Lung (tissue), 12 donors: Measurements from ENCODE around the gene MRTFA. TPM values are rescaled to one million over a fixed set of nuclear protein-coding genes. Genes with fewer than 3 reads are reported as not detected.

Source experiments
- ATAC-seq: fragments of 200-7000 bp; cut with Tn5 transposase; one replicate; pipeline ENCODE4 v1.9.1; 2020; ENCODE audit warnings: moderate number of reproducible peaks; ENCODE audit not compliant: insufficient read depth, low FRiP score
- DNase-seq, 3 donors: peaks; one replicate each; pipeline ENCODE4 v3.0.0-alpha.2; 2013 to 2017
- H3K27ac ChIP-seq, 2 donors: one replicate each; pipeline ENCODE4 v1.5.1; 2013; ENCODE audit warnings: mild to moderate bottlenecking in 2 of 2, moderate library complexity in 2 of 2, control low read depth in 1 of 2, inconsistent platforms in 1 of 2, low read depth in 1 of 2, low read length in 1 of 2
- H3K27me3 ChIP-seq, 3 donors: one replicate each; pipeline ENCODE4 v1.5.1; 2013; ENCODE audit warnings: low read length in 2 of 3; ENCODE audit not compliant: control insufficient read depth in 3 of 3, insufficient read depth in 3 of 3
- H3K36me3 ChIP-seq, 4 donors: one replicate each; pipeline ENCODE4 v1.5.1; 2013; ENCODE audit warnings: low read length in 4 of 4, mild to moderate bottlenecking in 1 of 4, moderate library complexity in 1 of 4; ENCODE audit not compliant: control insufficient read depth in 4 of 4, insufficient read depth in 4 of 4
- H3K4me1 ChIP-seq, 5 donors: one replicate each; pipeline ENCODE4 v1.5.1; 2013; ENCODE audit warnings: low read length in 5 of 5, mild to moderate bottlenecking in 2 of 5, moderate library complexity in 1 of 5; ENCODE audit not compliant: control insufficient read depth in 5 of 5, insufficient read depth in 5 of 5
- H3K4me3 ChIP-seq: one replicate; pipeline ENCODE4 v1.5.1; 2013; ENCODE audit warnings: mild to moderate bottlenecking, control low read depth, moderate library complexity
- H3K9ac ChIP-seq, 2 donors: one replicate each; pipeline ENCODE4 v1.5.1; 2013; ENCODE audit warnings: low read length in 2 of 2, control low read depth in 1 of 2; ENCODE audit not compliant: insufficient read depth in 1 of 2
- H3K9me3 ChIP-seq, 4 donors: one replicate each; pipeline ENCODE4 v1.5.1; 2013; ENCODE audit warnings: low read length in 3 of 4, mild to moderate bottlenecking in 1 of 4, moderate library complexity in 1 of 4; ENCODE audit not compliant: control insufficient read depth in 4 of 4, insufficient read depth in 3 of 4
- CTCF ChIP-seq: IDR thresholded peaks from 2 replicates; pipeline ENCODE4 v1.5.1; 2012; ENCODE audit warnings: mild to moderate bottlenecking; ENCODE audit errors: control extremely low read depth, extremely low read depth
- WGBS, 2 donors: extraction: QIAGEN DNeasy Blood & Tissue Kit; methylation state at CpG; one replicate each; pipeline ENCODE4 v1.1.7; 2013; 5-methylcytosine and 5-hydroxymethylcytosine counted together
- polyA plus RNA-seq, 2 donors: library from polyadenylated mRNA; stranded (reverse); fragments of 200-250 nt; gene quantifications; one replicate each; pipeline ENCODE4 v1.2.1, GENCODE V29; 2013
- total RNA-seq, 2 donors: library from RNA; depleted of rRNA in 1 of 2; stranded (reverse); fragments of >200 nt in 1 of 2; gene quantifications; one replicate each; pipeline ENCODE4 v1.2.1, GENCODE V29; 2014 to 2021
- donor health status: control.
- donor health status: control.
- donor health status: Bipolar disorder and iron deficiency.
- donor health status: healthy.
- donor health status: DM: yes; HTN: yes; CAD: no.

MRTFA gene
- total and polyA plus RNA-seq, 4 donors: 26.3 to 64.0 (median 40.1) TPM

GRCh38 chr22:40582063-40582462 lies 54.5 kb downstream of the MRTFA start:
- Histone ChIP-seq H3K27ac (no peak overlapping the region), H3K36me3 (peaks cover 0 to 6% (median 2%) of the 10 kb centered on the region in 4 donors), H3K27me3 (no peaks in the 10 kb centered on the region), H3K9me3 (no peaks in the 10 kb centered on the region), H3K9ac (no peak overlapping the region), H3K4me1 (peaks cover 0 to 6% (median 0%) of the 10 kb centered on the region in 5 donors), H3K4me3 (no peak overlapping the region)
- DNase-seq (no peak), ATAC-seq (no peak)
- TF ChIP-seq CTCF: no peak
- WGBS, 2 donors: 96 to 97% methylated on average over 2 of the region's 2 CpGs

GRCh38 chr22:40580631-40581030 lies 55.9 kb downstream of the MRTFA start:
- no peak overlapping the region for H3K27ac ChIP-seq
- H3K4me3 ChIP-seq: no peak overlapping the region
- no peaks in the 10 kb centered on the region for H3K27me3 ChIP-seq
- peaks cover 0 to 6% (median under 1%) of the 10 kb centered on the region in 4 donors for H3K36me3 ChIP-seq
- no peak overlapping the region for H3K9ac ChIP-seq
- H3K4me1 ChIP-seq: peaks cover 0 to 6% (median 0%) of the 10 kb centered on the region in 5 donors
- no peak for TF ChIP-seq CTCF
- DNase-seq (no peak), ATAC-seq (no peak)
- WGBS, 2 donors: 97% methylated on average over 1 of the region's 1 CpG
- no peaks in the 10 kb centered on the region for H3K9me3 ChIP-seq

DNA sequence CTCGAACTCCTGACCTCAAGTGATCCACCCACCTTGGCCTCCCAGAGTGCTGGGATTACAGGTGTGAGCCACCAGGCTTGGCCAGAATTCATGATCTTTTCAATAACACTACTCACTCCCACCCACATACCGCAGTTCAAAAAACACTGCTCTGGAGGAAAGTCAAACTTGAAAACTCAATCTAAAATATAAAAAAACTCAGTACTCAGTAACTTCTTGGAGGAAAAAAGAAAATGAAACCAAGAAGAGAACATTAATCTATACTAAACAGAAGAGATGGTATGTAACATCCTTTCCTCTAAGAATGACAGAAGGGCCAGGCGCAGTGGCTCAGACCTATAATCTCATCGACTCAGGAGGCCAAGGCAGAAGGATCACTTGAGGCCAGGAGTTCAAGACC lies 58.3 kb downstream of the MRTFA start:
- DNase-seq: no peak
- Histone ChIP-seq H3K4me1 (peaks cover 0 to 5% (median 0%) of the 10 kb centered on the region in 5 donors), H3K4me3 (no peak overlapping the region), H3K27me3 (no peaks in the 10 kb centered on the region), H3K9me3 (no peaks in the 10 kb centered on the region), H3K36me3 (peaks cover 0 to 4% (median 0%) of the 10 kb centered on the region in 4 donors), H3K9ac (no peak overlapping the region), H3K27ac (no peak overlapping the region)
- no peak for ATAC-seq
- 93 to 96% methylated on average over 4 of the region's 4 CpGs for WGBS, 2 donors
- no peak for TF ChIP-seq CTCF

DNA sequence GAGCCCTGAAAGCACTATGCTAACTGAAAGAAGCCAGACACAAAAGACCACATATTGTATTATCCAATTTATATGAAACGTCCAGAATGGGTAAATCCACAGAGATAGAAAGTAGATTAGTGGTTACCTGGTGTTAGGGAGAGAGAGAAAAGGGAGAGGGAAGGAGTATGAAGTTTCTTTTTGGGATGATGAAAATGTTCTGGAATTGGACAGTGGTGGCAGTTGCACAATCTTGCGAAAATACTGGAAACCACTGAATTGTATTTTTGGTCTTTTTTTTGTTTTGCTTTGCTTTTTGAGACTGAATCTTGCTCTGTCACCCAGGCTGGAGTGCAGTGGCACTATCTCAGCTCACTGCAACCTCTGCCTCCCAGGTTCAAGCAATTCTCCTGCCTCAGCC lies 63.5 kb downstream of the MRTFA start:
- no peak overlapping the region for H3K4me3 ChIP-seq
- H3K9ac ChIP-seq: no peak overlapping the region
- no peaks in the 10 kb centered on the region for H3K27me3 ChIP-seq
- peaks cover 0 to 4% (median 0%) of the 10 kb centered on the region in 5 donors for H3K4me1 ChIP-seq
- H3K27ac ChIP-seq: no peak overlapping the region
- DNase-seq (no peak), ATAC-seq (no peak)
- TF ChIP-seq CTCF: no peak
- no peaks in the 10 kb centered on the region for H3K9me3 ChIP-seq
- WGBS, 2 donors: 53 to 72% methylated on average over 2 of the region's 2 CpGs
- no peaks in the 10 kb centered on the region for H3K36me3 ChIP-seq
